ENCODE results near the gene TSPAN5. TPM values are rescaled to one million over a fixed set of nuclear protein-coding genes. Genes with fewer than 3 reads are reported as not detected.

Gene TSPAN5
- total and polyA plus RNA-seq, 3 donors from 2014 or later = 27.8 to 57.2 (median 30.8) TPM

DNA sequence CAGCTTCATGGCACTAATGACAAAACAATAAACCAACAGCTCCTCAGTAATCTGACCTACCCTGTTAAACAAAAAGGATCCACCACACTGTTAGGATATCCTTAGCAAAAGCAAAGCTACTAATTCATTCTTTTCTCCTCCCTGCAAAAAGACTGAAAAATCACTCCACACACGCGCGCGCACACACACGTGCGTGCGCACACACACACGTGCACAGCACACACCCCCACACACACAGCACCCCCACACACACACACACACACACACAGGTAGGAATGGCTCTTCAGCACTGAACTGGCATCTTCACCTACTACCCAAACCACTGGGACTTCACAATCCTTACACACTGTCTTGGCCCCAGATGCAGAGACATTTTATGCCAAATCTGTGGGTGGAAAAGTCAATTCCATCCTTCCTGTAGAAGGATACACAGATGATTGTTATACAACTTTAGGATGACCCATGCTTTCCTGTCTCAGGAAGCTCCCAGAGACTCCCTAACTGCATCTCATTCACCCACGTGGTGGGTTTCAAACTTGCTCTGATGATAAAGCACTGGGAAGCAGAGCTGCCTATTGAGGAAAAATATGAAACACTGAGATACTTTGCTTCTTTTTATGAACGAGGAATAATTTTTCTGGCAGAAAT is 102.5 kb downstream of the TSPAN5 start:
- no peaks in the 10 kb centered on the region for H3K27me3 ChIP-seq
- H3K36me3 ChIP-seq (ENCODE audit: low read depth, missing control alignments) = no peaks in the 10 kb centered on the region
- DNase-seq = no peak
- no peak overlapping the region for H3K4me3 ChIP-seq
- 74 to 75% methylated on average over 10 of the region's 10 CpGs for WGBS, 2 donors
- intact Hi-C loops (cut with DNase I; ENCODE audit: low total_unique reads) = no loop called here
- TF ChIP-seq, protein P1, sequence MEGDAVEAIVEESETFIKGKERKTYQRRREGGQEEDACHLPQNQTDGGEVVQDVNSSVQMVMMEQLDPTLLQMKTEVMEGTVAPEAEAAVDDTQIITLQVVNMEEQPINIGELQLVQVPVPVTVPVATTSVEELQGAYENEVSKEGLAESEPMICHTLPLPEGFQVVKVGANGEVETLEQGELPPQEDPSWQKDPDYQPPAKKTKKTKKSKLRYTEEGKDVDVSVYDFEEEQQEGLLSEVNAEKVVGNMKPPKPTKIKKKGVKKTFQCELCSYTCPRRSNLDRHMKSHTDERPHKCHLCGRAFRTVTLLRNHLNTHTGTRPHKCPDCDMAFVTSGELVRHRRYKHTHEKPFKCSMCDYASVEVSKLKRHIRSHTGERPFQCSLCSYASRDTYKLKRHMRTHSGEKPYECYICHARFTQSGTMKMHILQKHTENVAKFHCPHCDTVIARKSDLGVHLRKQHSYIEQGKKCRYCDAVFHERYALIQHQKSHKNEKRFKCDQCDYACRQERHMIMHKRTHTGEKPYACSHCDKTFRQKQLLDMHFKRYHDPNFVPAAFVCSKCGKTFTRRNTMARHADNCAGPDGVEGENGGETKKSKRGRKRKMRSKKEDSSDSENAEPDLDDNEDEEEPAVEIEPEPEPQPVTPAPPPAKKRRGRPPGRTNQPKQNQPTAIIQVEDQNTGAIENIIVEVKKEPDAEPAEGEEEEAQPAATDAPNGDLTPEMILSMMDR (IDR thresholded peaks at IDR 0.05) = no peak
- TF ChIP-seq POLR2A (IDR thresholded peaks at IDR 0.05) = no peak
- H3K9me3 ChIP-seq = no peaks in the 10 kb centered on the region
- no peak overlapping the region for H3K27ac ChIP-seq
- H3K4me1 ChIP-seq = peaks cover 8% of the 10 kb centered on the region

GRCh38 chr4:98546910-98547594 is 111.4 kb downstream of the TSPAN5 start:
- Histone ChIP-seq H3K4me1 (peaks cover 20% of the 10 kb centered on the region), H3K9me3 (no peaks in the 10 kb centered on the region), H3K27ac (peak overlapping the region; percentile 76 to 77), H3K27me3 (no peaks in the 10 kb centered on the region), H3K4me3 (peak overlapping the region; percentile 31 to 43), H3K36me3 (ENCODE audit: low read depth, missing control alignments) (no peaks in the 10 kb centered on the region)
- intact Hi-C loops (cut with DNase I; ENCODE audit: low total_unique reads) = no loop called here
- 3 to 7% methylated on average over 14 to 17 of the region's 17 CpGs for WGBS, 2 donors
- peak; percentile 74 for DNase-seq
- TF ChIP-seq, protein P1 (IDR thresholded peaks at IDR 0.05) = no peak
- TF ChIP-seq POLR2A (IDR thresholded peaks at IDR 0.05) = no peak

- TF ChIP-seq, protein P1 (IDR thresholded peaks at IDR 0.05) = no peak
- no peak for TF ChIP-seq POLR2A (IDR thresholded peaks at IDR 0.05)
- no peak overlapping the region for H3K27ac ChIP-seq
- no peaks in the 10 kb centered on the region for H3K27me3 ChIP-seq
- peaks cover 20% of the 10 kb centered on the region for H3K4me1 ChIP-seq
- intact Hi-C loops (cut with DNase I; ENCODE audit: low total_unique reads) = no loop called here
- H3K9me3 ChIP-seq = no peaks in the 10 kb centered on the region
- no peaks in the 10 kb centered on the region for H3K36me3 ChIP-seq (ENCODE audit: low read depth, missing control alignments)
- WGBS, 2 donors = 66 to 74% methylated on average over 3 of the region's 3 CpGs
- no peak for DNase-seq
- H3K4me3 ChIP-seq = no peak overlapping the region
Measured at GRCh38 chr4:98544818-98545414, 113.5 kb downstream of the TSPAN5 start.

DNA sequence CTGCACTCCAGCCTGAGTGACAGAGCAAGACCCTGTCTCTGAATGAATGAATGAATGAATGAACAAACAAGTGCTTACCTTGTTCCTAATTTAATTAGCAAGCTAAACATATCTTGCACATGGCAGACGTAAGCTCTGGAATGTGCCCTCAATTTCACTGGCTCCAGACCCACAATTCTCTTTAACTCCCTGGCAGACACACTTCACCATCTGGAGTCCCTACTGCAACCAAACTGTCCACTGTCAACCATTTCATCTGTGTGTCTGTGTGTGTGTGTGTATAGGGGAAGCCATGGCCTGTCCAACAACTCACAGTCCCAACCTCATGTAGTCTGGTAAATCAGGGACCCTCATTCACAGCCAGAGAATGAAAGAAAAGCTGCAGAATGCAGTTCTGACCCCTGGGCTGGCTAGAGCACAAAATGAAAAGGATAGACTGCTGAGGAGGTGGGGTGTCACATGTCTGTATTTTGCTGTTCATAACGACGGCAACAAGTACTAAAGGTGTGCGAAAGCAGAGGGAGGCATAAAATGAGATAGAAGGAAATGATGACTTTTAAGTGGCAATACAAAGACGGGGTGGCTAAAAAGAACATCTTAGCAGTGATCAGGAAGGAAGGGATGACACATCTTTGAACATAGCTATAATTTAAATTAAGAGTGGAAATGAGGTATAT is 114.1 kb downstream of the TSPAN5 start:
- peaks cover 20% of the 10 kb centered on the region for H3K4me1 ChIP-seq
- intact Hi-C loops (cut with DNase I; ENCODE audit: low total_unique reads) = no loop called here
- no peaks in the 10 kb centered on the region for H3K9me3 ChIP-seq
- no peaks in the 10 kb centered on the region for H3K36me3 ChIP-seq (ENCODE audit: low read depth, missing control alignments)
- TF ChIP-seq, protein P1 (IDR thresholded peaks at IDR 0.05) = no peak
- TF ChIP-seq POLR2A (IDR thresholded peaks at IDR 0.05) = no peak
- WGBS, 2 donors = 76 to 84% methylated on average over 5 of the region's 5 CpGs
- H3K27me3 ChIP-seq = no peaks in the 10 kb centered on the region
- no peak overlapping the region for H3K27ac ChIP-seq
- no peak for DNase-seq
- H3K4me3 ChIP-seq = no peak overlapping the region

All from testis (tissue), 3 donors.